Measurements from ENCODE around the gene MOCS3. TPM values are rescaled to one million over a fixed set of nuclear protein-coding genes. Genes with fewer than 3 reads are reported as not detected.

Gene MOCS3
- total and polyA plus RNA-seq, 2 donors (not counting 1 experiment from before 2014, with no cell fraction given) = 0.91 to 7.6 TPM

- no peak overlapping the region for H3K4me3 ChIP-seq (ENCODE audit: control extremely low read depth in 1 of 5, extremely low read depth in 1 of 5, insufficient read depth in 1 of 5, low read depth in 2 of 5, low read length in 4 of 5)
- H3K36me3 ChIP-seq (replicated peaks in 1 of 2; ENCODE audit: control extremely low read depth in 1 of 2, control insufficient read depth in 1 of 2, extremely low read depth in 1 of 2, insufficient read depth in 2 of 2, low read length in 1 of 2) = peaks cover 6 to 13% of the 10 kb centered on the region in 2 experiments
- Mint-ChIP-seq H3K4me3 (peak overlapping the region; percentile 35), H3K27me3 (no peaks in the 10 kb centered on the region), H3K9me3 (ENCODE audit: insufficient read depth) (no peaks in the 10 kb centered on the region), H3K27ac (peak overlapping the region; percentile 34), H3K4me1 (peaks cover 80% of the 10 kb centered on the region)
- H3K4me2 ChIP-seq (replicated peaks; ENCODE audit: low read depth, low read length, poor library complexity, severe bottlenecking) = peak overlapping the region; percentile 20
- H3K9me3 ChIP-seq (ENCODE audit: control extremely low read depth in 1 of 3, control insufficient read depth in 2 of 3, insufficient read depth in 1 of 3, low read length in 2 of 3) = no peaks in the 10 kb centered on the region
- DNase-seq = no peak
- ChIA-PET POLR2A (interaction anchor here (0.6 to 0.8 kb wide), 3 partner anchors 11 to 20 kb away, joined by 3 read pairs; no protein-coding TSS in a partner anchor), CTCF (interaction anchor here (0.9 to 3.8 kb wide), 5 partner anchors 14 to 126 kb away, joined by 3 to 15 read pairs (median 4); partner anchors contain the start of gene BCAS4)
- TF ChIP-seq CTCF (IDR thresholded peaks at IDR 0.05) = no peak
- TF ChIP-seq EZH2 (IDR thresholded peaks at IDR 0.05; ENCODE audit: borderline replicate concordance, insufficient read depth, low read depth, low read length, poor library complexity, severe bottlenecking) = no peak
- no peak overlapping the region for H2AFZ ChIP-seq (ENCODE audit: insufficient read depth, low read depth, low read length, poor library complexity, severe bottlenecking)
- no peaks in the 10 kb centered on the region for H3K27me3 ChIP-seq (replicated peaks in 1 of 4; ENCODE audit: control extremely low read depth in 1 of 4, control insufficient read depth in 3 of 4, insufficient read depth in 4 of 4, low read length in 3 of 4)
- no peak for ATAC-seq (ENCODE audit: low read depth)
- 73% methylated on average over 2 of the region's 3 CpGs for WGBS (ENCODE audit: insufficient coverage)
- peaks cover 99% of the 10 kb centered on the region for H3K79me2 ChIP-seq (ENCODE audit: control insufficient read depth, insufficient read depth, low read length)
- peak overlapping the region in 1 of 2 donors; percentile 5 for H3K27ac ChIP-seq (ENCODE audit: low read length in 2 of 2)
- no peak overlapping the region for H3K9ac ChIP-seq (ENCODE audit: low read length)
- H4K20me1 ChIP-seq (ENCODE audit: control insufficient read depth, insufficient read depth, low read length, poor library complexity, severe bottlenecking) = peaks cover 50% of the 10 kb centered on the region
- intact Hi-C loops (cut with micrococcal nuclease) = no loop called here
- peaks cover 36 to 46% of the 10 kb centered on the region in 2 donors for H3K4me1 ChIP-seq (ENCODE audit: control insufficient read depth in 2 of 2, insufficient read depth in 2 of 2, low read length in 2 of 2)
Observed at GRCh38 chr20:50915424-50915823, 43.2 kb upstream of the MOCS3 start.

- Histone ChIP-seq H3K4me1 (ENCODE audit: control insufficient read depth in 2 of 2, insufficient read depth in 2 of 2, low read length in 2 of 2) (peaks cover 41 to 46% of the 10 kb centered on the region in 2 donors), H3K4me2 (replicated peaks; ENCODE audit: low read depth, low read length, poor library complexity, severe bottlenecking) (no peak overlapping the region), H4K20me1 (ENCODE audit: control insufficient read depth, insufficient read depth, low read length, poor library complexity, severe bottlenecking) (peaks cover 45% of the 10 kb centered on the region), H3K27ac (ENCODE audit: low read length in 2 of 2) (peak overlapping the region in 1 of 2 donors; percentile 65), H3K36me3 (replicated peaks in 1 of 2; ENCODE audit: control extremely low read depth in 1 of 2, control insufficient read depth in 1 of 2, extremely low read depth in 1 of 2, insufficient read depth in 2 of 2, low read length in 1 of 2) (peaks cover 5 to 13% of the 10 kb centered on the region in 2 experiments), H3K9me3 (ENCODE audit: control extremely low read depth in 1 of 3, control insufficient read depth in 2 of 3, insufficient read depth in 1 of 3, low read length in 2 of 3) (no peaks in the 10 kb centered on the region), H3K27me3 (replicated peaks in 1 of 4; ENCODE audit: control extremely low read depth in 1 of 4, control insufficient read depth in 3 of 4, insufficient read depth in 4 of 4, low read length in 3 of 4) (no peaks in the 10 kb centered on the region), H3K9ac (ENCODE audit: low read length) (no peak overlapping the region), H3K79me2 (ENCODE audit: control insufficient read depth, insufficient read depth, low read length) (peaks cover 99% of the 10 kb centered on the region), H3K4me3 (ENCODE audit: control extremely low read depth in 1 of 5, extremely low read depth in 1 of 5, insufficient read depth in 1 of 5, low read depth in 2 of 5, low read length in 4 of 5) (no peak overlapping the region), H2AFZ (ENCODE audit: insufficient read depth, low read depth, low read length, poor library complexity, severe bottlenecking) (no peak overlapping the region)
- peaks cover 80% of the 10 kb centered on the region for H3K4me1 Mint-ChIP-seq
- peak overlapping the region; percentile 77 for H3K27ac Mint-ChIP-seq
- H3K4me3 Mint-ChIP-seq = peak overlapping the region; percentile 51
- WGBS (ENCODE audit: insufficient coverage) = 65% methylated on average over 3 of the region's 5 CpGs
- POLR2A ChIA-PET = no interaction called here
- H3K27me3 Mint-ChIP-seq = no peaks in the 10 kb centered on the region
- CTCF ChIA-PET = interaction anchor here (0.9 to 3.8 kb wide), 6 partner anchors 13 to 127 kb away, joined by 3 to 15 read pairs (median 4); partner anchors contain the start of gene BCAS4
- ATAC-seq (ENCODE audit: low read depth) = no peak
- intact Hi-C loops (cut with micrococcal nuclease) = no loop called here
- no peak for DNase-seq
- H3K9me3 Mint-ChIP-seq (ENCODE audit: insufficient read depth) = no peaks in the 10 kb centered on the region
- TF ChIP-seq EZH2 (IDR thresholded peaks at IDR 0.05; ENCODE audit: borderline replicate concordance, insufficient read depth, low read depth, low read length, poor library complexity, severe bottlenecking) = no peak
Observed at GRCh38 chr20:50916257-50916656, 42.4 kb upstream of the MOCS3 start.

Measured in B cell (primary cell).